CD4-positive, CD25-positive, alpha-beta regulatory T cell (primary cell): ENCODE measurements around the gene ZBTB34. TPM values are rescaled to one million over a fixed set of nuclear protein-coding genes. Genes with fewer than 3 reads are reported as not detected.

Experiments used
- ATAC-seq, 2 donors: fragments of 150-1000 bp; cut with Tn5 transposase; one replicate each; pipeline ENCODE4 v1.10.0; 2021; ENCODE audit warnings: low read depth in 2 of 2, moderate number of reproducible peaks in 2 of 2, moderate library complexity in 1 of 2
- DNase-seq, 3 donors: peaks; one replicate each; pipeline versions ENCODE4 v3.0.0 to v3.0.0-alpha.2; 2012 to 2022; ENCODE audit warnings: mixed read lengths in 1 of 3
- H3K27ac ChIP-seq: one replicate; pipeline ENCODE4 v1.7.0; 2013; ENCODE audit warnings: mild to moderate bottlenecking, low read length; ENCODE audit not compliant: insufficient read depth, poor library complexity, severe bottlenecking
- H3K27me3 ChIP-seq: one replicate; pipeline ENCODE4 v1.7.0; 2013; ENCODE audit warnings: low read length; ENCODE audit not compliant: control insufficient read depth, insufficient read depth
- H3K36me3 ChIP-seq: one replicate; pipeline ENCODE4 v1.7.0; 2013; ENCODE audit warnings: mild to moderate bottlenecking, low read length, moderate library complexity; ENCODE audit not compliant: control insufficient read depth, insufficient read depth
- H3K4me1 ChIP-seq: 2 replicates; pipeline ENCODE4 v1.7.0; 2013; ENCODE audit warnings: mild to moderate bottlenecking, low read length; ENCODE audit not compliant: insufficient read depth, control insufficient read depth, poor library complexity, severe bottlenecking
- H3K4me3 ChIP-seq: one replicate; pipeline ENCODE4 v1.7.0; 2013; ENCODE audit warnings: low read depth, mild to moderate bottlenecking, low read length, moderate library complexity
- H3K9me3 ChIP-seq, 2 experiments: 1 replicate in 1 of 2; 2 replicates in 1 of 2; pipeline ENCODE4 v1.7.0; 2013; ENCODE audit warnings: low read length in 2 of 2, mild to moderate bottlenecking in 1 of 2, moderate library complexity in 1 of 2; ENCODE audit not compliant: control insufficient read depth in 2 of 2
- H3K27ac Mint-ChIP-seq, 3 donors: one replicate each; pipeline ENCODE4 v1.8.0; 2020 to 2022; ENCODE audit warnings: mild to moderate bottlenecking in 3 of 3, mixed read lengths in 3 of 3, moderate library complexity in 2 of 3
- H3K27me3 Mint-ChIP-seq: one replicate; pipeline ENCODE4 v1.8.0; 2022; ENCODE audit warnings: mild to moderate bottlenecking, mixed read lengths
- H3K36me3 Mint-ChIP-seq: one replicate; pipeline ENCODE4 v1.8.0; 2020; ENCODE audit warnings: mixed read lengths
- H3K4me1 Mint-ChIP-seq, 4 donors: one replicate each; pipeline ENCODE4 v1.8.0; 2020 to 2022; ENCODE audit warnings: mixed read lengths in 4 of 4, mild to moderate bottlenecking in 1 of 4
- H3K4me3 Mint-ChIP-seq, 4 donors: one replicate each; pipeline ENCODE4 v1.8.0; 2020 to 2022; ENCODE audit warnings: mild to moderate bottlenecking in 4 of 4, mixed read lengths in 4 of 4, moderate library complexity in 3 of 4
- H3K9me3 Mint-ChIP-seq, 7 donors: one replicate each; pipeline ENCODE4 v1.8.0; 2020 to 2022; ENCODE audit warnings: mixed read lengths in 7 of 7, mild to moderate bottlenecking in 3 of 7, moderate library complexity in 2 of 7
- polyA plus RNA-seq, 4 donors: library from polyadenylated mRNA; unstranded; fragments of 300-500 nt; fragmentation: Illumina TruSeq; gene quantifications; one replicate each; pipeline ENCODE4 v1.2.3, GENCODE V29; 2021
- total RNA-seq: library from RNA; stranded (reverse); gene quantifications from one replicate; pipeline ENCODE4 v1.2.3, GENCODE V29; 2022

The ZBTB34 gene
- total and polyA plus RNA-seq, 5 donors from 2014 or later = 0.56 to 5.4 (median 0.82) TPM

GRCh38 chr9:126914458-126915280 lies 54.2 kb downstream of the ZBTB34 start, which contains the start of gene RALGPS1:
TSS of gene RALGPS1 (plus strand) at chr9:126914782. CDS start at chr9:126962290, 47,508 bp downstream.
- Histone ChIP-seq H3K27ac (no peak within 1 kb of the TSS), H3K4me3 (no peak within 1 kb of the TSS)

GRCh38 chr9:126915281-126915816 lies 54.9 kb downstream of the ZBTB34 start:
- no peaks in the 10 kb centered on the region for H3K36me3 Mint-ChIP-seq
- no peaks in the 10 kb centered on the region for H3K27me3 ChIP-seq
- peak; percentile 13 for ATAC-seq
- no peak overlapping the region for H3K4me3 ChIP-seq
- peaks cover 7% of the 10 kb centered on the region for H3K4me1 ChIP-seq
- no peaks in the 10 kb centered on the region for H3K36me3 ChIP-seq
- H3K27ac Mint-ChIP-seq = peak overlapping the region in 2 of 3 donors; percentile 50 to 62
- H3K9me3 ChIP-seq = peaks cover 0 to 6% of the 10 kb centered on the region in 2 experiments
- peaks cover 0 to 11% (median 7%) of the 10 kb centered on the region in 4 donors for H3K4me1 Mint-ChIP-seq
- peak; percentile 11 to 65 (median 28) for DNase-seq
- peaks cover 0 to 5% (median 4%) of the 10 kb centered on the region in 7 donors for H3K9me3 Mint-ChIP-seq
- peaks cover 9% of the 10 kb centered on the region for H3K27me3 Mint-ChIP-seq
- H3K27ac ChIP-seq = no peak overlapping the region
- H3K4me3 Mint-ChIP-seq = peak overlapping the region; percentile 38 to 86 (median 75)

More at GRCh38 chr9:126914458-126915280, 54.2 kb downstream of the ZBTB34 start, which contains the start of gene RALGPS1:
- Histone ChIP-seq H3K4me1 (peaks cover 7% of the 10 kb centered on the region), H3K27me3 (no peaks in the 10 kb centered on the region), H3K9me3 (peaks cover 0 to 6% of the 10 kb centered on the region in 2 experiments), H3K36me3 (no peaks in the 10 kb centered on the region)
- Mint-ChIP-seq H3K36me3 (no peaks in the 10 kb centered on the region), H3K4me1 (peaks cover 0 to 11% (median 7%) of the 10 kb centered on the region in 4 donors), H3K27ac (peak within 1 kb of the TSS in 2 of 3 donors; percentile 50 to 62), H3K27me3 (peaks cover 10% of the 10 kb centered on the region), H3K9me3 (peaks cover 0 to 5% (median 4%) of the 10 kb centered on the region in 7 donors), H3K4me3 (peak within 1 kb of the TSS; percentile 67 to 87 (median 82))
- ATAC-seq = peak; percentile 92 to 94
- peak; percentile 85 to 91 (median 86) for DNase-seq

GRCh38 chr9:126915846-126916543 lies 55.6 kb downstream of the ZBTB34 start:
- H3K27me3 Mint-ChIP-seq = peaks cover 9% of the 10 kb centered on the region
- Histone ChIP-seq H3K4me3 (no peak overlapping the region), H3K27ac (no peak overlapping the region), H3K9me3 (peaks cover 0 to 6% of the 10 kb centered on the region in 2 experiments), H3K27me3 (no peaks in the 10 kb centered on the region), H3K4me1 (peaks cover 7% of the 10 kb centered on the region), H3K36me3 (no peaks in the 10 kb centered on the region)
- peaks cover 0 to 11% (median 7%) of the 10 kb centered on the region in 4 donors for H3K4me1 Mint-ChIP-seq
- H3K9me3 Mint-ChIP-seq = peaks cover 0 to 5% (median 4%) of the 10 kb centered on the region in 7 donors
- H3K36me3 Mint-ChIP-seq = no peaks in the 10 kb centered on the region
- no peak for ATAC-seq
- H3K27ac Mint-ChIP-seq = peak overlapping the region in 2 of 3 donors; percentile 50 to 62
- peak overlapping the region; percentile 64 to 86 (median 78) for H3K4me3 Mint-ChIP-seq
- no peak for DNase-seq

- Mint-ChIP-seq H3K4me3 (peak overlapping the region; percentile 39 to 53 (median 45)), H3K9me3 (peaks cover 0 to 3% (median 3%) of the 10 kb centered on the region in 7 donors), H3K27ac (no peak overlapping the region), H3K36me3 (no peaks in the 10 kb centered on the region), H3K27me3 (peaks cover 9% of the 10 kb centered on the region), H3K4me1 (peaks cover 0 to 11% (median 7%) of the 10 kb centered on the region in 4 donors)
- Histone ChIP-seq H3K4me1 (peaks cover 7% of the 10 kb centered on the region), H3K36me3 (no peaks in the 10 kb centered on the region), H3K9me3 (no peaks in the 10 kb centered on the region), H3K4me3 (no peak overlapping the region), H3K27me3 (no peaks in the 10 kb centered on the region), H3K27ac (no peak overlapping the region)
- peak in 1 of 3 donors; percentile 6 for DNase-seq
- ATAC-seq = no peak
Measured at GRCh38 chr9:126916909-126917308, 56.5 kb downstream of the ZBTB34 start.

- no peak for DNase-seq
- Mint-ChIP-seq H3K27ac (no peak overlapping the region), H3K36me3 (no peaks in the 10 kb centered on the region), H3K9me3 (peaks cover 0 to 2% (median 0%) of the 10 kb centered on the region in 7 donors), H3K4me3 (no peak overlapping the region), H3K27me3 (no peaks in the 10 kb centered on the region), H3K4me1 (peaks cover 0 to 11% (median 3%) of the 10 kb centered on the region in 4 donors)
- Histone ChIP-seq H3K27me3 (no peaks in the 10 kb centered on the region), H3K4me3 (no peak overlapping the region), H3K36me3 (no peaks in the 10 kb centered on the region), H3K9me3 (no peaks in the 10 kb centered on the region), H3K27ac (no peak overlapping the region), H3K4me1 (peaks cover 7% of the 10 kb centered on the region)
- no peak for ATAC-seq
Measured at GRCh38 chr9:126919193-126919592, 58.8 kb downstream of the ZBTB34 start.

- H3K36me3 ChIP-seq = no peaks in the 10 kb centered on the region
- peaks cover 0 to 2% (median 0%) of the 10 kb centered on the region in 4 donors for H3K4me1 Mint-ChIP-seq
- H3K27me3 Mint-ChIP-seq = no peaks in the 10 kb centered on the region
- H3K4me1 ChIP-seq = no peaks in the 10 kb centered on the region
- DNase-seq = no peak
- H3K4me3 Mint-ChIP-seq = no peak overlapping the region
- no peak for ATAC-seq
- no peak overlapping the region for H3K4me3 ChIP-seq
- H3K9me3 ChIP-seq = no peaks in the 10 kb centered on the region
- no peak overlapping the region for H3K27ac ChIP-seq
- peaks cover 4% of the 10 kb centered on the region for H3K27me3 ChIP-seq
- H3K36me3 Mint-ChIP-seq = no peaks in the 10 kb centered on the region
- H3K9me3 Mint-ChIP-seq = no peaks in the 10 kb centered on the region
- H3K27ac Mint-ChIP-seq = no peak overlapping the region
Measured at GRCh38 chr9:126925876-126926275, 65.4 kb downstream of the ZBTB34 start.

- Mint-ChIP-seq H3K4me1 (peaks cover 0 to 3% (median 0%) of the 10 kb centered on the region in 4 donors), H3K4me3 (no peak overlapping the region), H3K27ac (no peak overlapping the region), H3K36me3 (no peaks in the 10 kb centered on the region), H3K9me3 (no peaks in the 10 kb centered on the region), H3K27me3 (peaks cover 2% of the 10 kb centered on the region)
- Histone ChIP-seq H3K9me3 (no peaks in the 10 kb centered on the region), H3K36me3 (no peaks in the 10 kb centered on the region), H3K4me1 (no peaks in the 10 kb centered on the region), H3K27ac (no peak overlapping the region), H3K4me3 (no peak overlapping the region), H3K27me3 (peaks cover 4% of the 10 kb centered on the region)
- ATAC-seq = no peak
- no peak for DNase-seq
Measured at GRCh38 chr9:126926364-126926763, 65.9 kb downstream of the ZBTB34 start.
